ENCODE measurements around the gene SLC16A9. TPM values are rescaled to one million over a fixed set of nuclear protein-coding genes. Genes with fewer than 3 reads are reported as not detected.

SLC16A9 gene
- total RNA-seq, 6 experiments from 2014 or later: not detected

Other genes with a start within 250 kb of the SLC16A9 start
- not detected for gene MRLN, start 43.6 kb upstream of the SLC16A9 start, total RNA-seq (2021; fragmentation: NEBNext Ultra II Directional; extraction: Animal tissue kit (Norgen Biotek cat#: 25700))
- gene CCDC6, start 196.7 kb upstream of the SLC16A9 start, total RNA-seq (2021; fragmentation: NEBNext Ultra II Directional; extraction: Animal tissue kit (Norgen Biotek cat#: 25700)): 10 to 100 TPM; 33.0 to 43.0 (median 36.7) TPM